Endothelial cell of umbilical vein (primary cell): ENCODE results near the gene LUC7L. TPM values are rescaled to one million over a fixed set of nuclear protein-coding genes. Genes with fewer than 3 reads are reported as not detected.
"Not testable (repeated sequence)": the region's sequence is repeated elsewhere in the genome, so short reads cannot be mapped to it uniquely, and the experiment has no call there.

ENCODE experiments used
- BruUV-seq: library from RNA; stranded (reverse); fragments of 400-500 nt; replicated peaks from 2 replicates; lab custom pipeline; 2021; lab: Mats Ljungman, UMichigan
- CTCF ChIA-PET: fragments of 300-600, 350-600 bp; sonication (Branson Sonifier 250); formaldehyde crosslinking; loops from one replicate; lab custom pipeline; 2021; ENCODE audit warnings: antibody characterized with exemption, inconsistent platforms; lab: Charles Lee
- POLR2A ChIA-PET: fragments of 300-600, 350-600 bp; sonication (Branson Sonifier 250); formaldehyde crosslinking; loops from one replicate; lab custom pipeline; 2021; ENCODE audit warnings: antibody characterized with exemption, inconsistent platforms; lab: Charles Lee
- DNase-seq: peaks from one replicate; pipeline ENCODE4 v3.0.0-alpha.2; 2011; ENCODE audit warnings: low read depth, low spot score
- FAIRE-seq: peaks from 2 replicates; lab custom pipeline; 2011; peaks lifted over from hg19 to GRCh38; lab: Jason Lieb, UNC
- H2AFZ ChIP-seq: 2 replicates; pipeline ENCODE4 v1.6.0; 2012; ENCODE audit warnings: low read depth, low read length, control low read depth, inconsistent platforms
- H3K27ac ChIP-seq: 2 replicates; pipeline ENCODE4 v1.5.1; 2011; ENCODE audit warnings: low read depth, mild to moderate bottlenecking, control low read depth, low read length, moderate library complexity; ENCODE audit not compliant: insufficient read depth
- H3K27me3 ChIP-seq, 2 experiments: 2 replicates each; pipeline versions ENCODE4 v1.6.0 to v1.6.1; 2011; ENCODE audit warnings: low read length in 2 of 2, mixed read lengths in 1 of 2; ENCODE audit not compliant: control insufficient read depth in 2 of 2, insufficient read depth in 2 of 2
- H3K36me3 ChIP-seq, 2 experiments: 2 replicates in 1 of 2; 3 replicates in 1 of 2; pipeline ENCODE4 v1.5.1; 2011; ENCODE audit warnings: low read length in 2 of 2, mild to moderate bottlenecking in 1 of 2, moderate library complexity in 1 of 2; ENCODE audit not compliant: control insufficient read depth in 2 of 2, insufficient read depth in 2 of 2; ENCODE audit errors: extremely low read depth in 1 of 2
- H3K4me1 ChIP-seq: 3 replicates; pipeline ENCODE4 v1.5.1; 2011; ENCODE audit warnings: mild to moderate bottlenecking, low read length; ENCODE audit not compliant: control insufficient read depth, insufficient read depth; ENCODE audit errors: extremely low read depth
- H3K4me2 ChIP-seq: 2 replicates; pipeline ENCODE4 v1.6.1; 2011; ENCODE audit warnings: low read length, control low read depth, mixed read lengths; ENCODE audit not compliant: insufficient read depth
- H3K4me3 ChIP-seq, 3 experiments: fragments of 200-600 bp in 1 of 3; sonication (generic), shearing (Covaris generic) in 1 of 3; replicated peaks in 1 of 3; 2 replicates each; pipeline ENCODE4 v1.5.1; 2011 to 2016; ENCODE audit warnings: control low read depth in 3 of 3, low read length in 3 of 3, mild to moderate bottlenecking in 2 of 3, inconsistent platforms in 1 of 3, low read depth in 1 of 3, moderate library complexity in 1 of 3; ENCODE audit not compliant: insufficient read depth in 1 of 3
- H3K79me2 ChIP-seq: 2 replicates; pipeline ENCODE4 v1.6.0; 2012; ENCODE audit warnings: low read length, inconsistent platforms; ENCODE audit not compliant: control insufficient read depth, insufficient read depth
- H3K9ac ChIP-seq: replicated peaks from 2 replicates; pipeline ENCODE3; 2011; ENCODE audit warnings: low read length, control low read depth; ENCODE audit not compliant: insufficient read depth; ENCODE audit errors: extremely low read depth
- H3K9me1 ChIP-seq: replicated peaks from 3 replicates; pipeline ENCODE4 v1.6.0; 2011; ENCODE audit warnings: mild to moderate bottlenecking, low read length; ENCODE audit not compliant: control insufficient read depth, insufficient read depth; ENCODE audit errors: extremely low read depth
- H3K9me3 ChIP-seq: replicated peaks from 2 replicates; pipeline ENCODE4 v1.5.1; 2012; ENCODE audit warnings: low read length, inconsistent platforms; ENCODE audit not compliant: control insufficient read depth, insufficient read depth
- H4K20me1 ChIP-seq: replicated peaks from 2 replicates; pipeline ENCODE3; 2011; ENCODE audit warnings: mild to moderate bottlenecking, low read length; ENCODE audit not compliant: control insufficient read depth, insufficient read depth; ENCODE audit errors: extremely low read depth
- EZH2 ChIP-seq: IDR thresholded peaks from 2 replicates; pipeline ENCODE4 v1.6.1; 2012; ENCODE audit warnings: borderline replicate concordance, low read depth, mild to moderate bottlenecking, moderate library complexity, low read length, inconsistent platforms; ENCODE audit not compliant: severe bottlenecking
- FOS ChIP-seq: IDR thresholded peaks from 2 replicates; pipeline ENCODE4 v1.6.1; 2011; ENCODE audit warnings: mild to moderate bottlenecking, low read length, moderate library complexity, borderline replicate concordance; ENCODE audit not compliant: insufficient read depth
- GATA2 ChIP-seq: IDR thresholded peaks from 2 replicates; pipeline ENCODE4 v1.7.0; 2011; ENCODE audit warnings: low read depth, mild to moderate bottlenecking, moderate library complexity, mixed read lengths, low read length; ENCODE audit not compliant: insufficient read length, insufficient read depth
- JUN ChIP-seq: IDR thresholded peaks from 2 replicates; pipeline ENCODE4 v1.6.1; 2011; ENCODE audit warnings: borderline replicate concordance, low read depth; ENCODE audit not compliant: insufficient read length, insufficient read depth
- MYC ChIP-seq: IDR thresholded peaks from one replicate; pipeline ENCODE4 v1.6.1; 2011; ENCODE audit warnings: mild to moderate bottlenecking, low read depth, low read length
- POLR2A ChIP-seq: IDR thresholded peaks from 2 replicates; pipeline ENCODE4 v1.6.1; 2012; ENCODE audit warnings: low read depth, mild to moderate bottlenecking, control low read depth, low read length
- POLR2AphosphoS5 ChIP-seq: IDR thresholded peaks from 2 replicates; pipeline ENCODE4 v1.6.1; 2012; ENCODE audit warnings: low read depth, mild to moderate bottlenecking, control low read depth, low read length, moderate library complexity; ENCODE audit not compliant: insufficient read depth
- dilution Hi-C: fragments of 300-500 bp; cut with MboI; formaldehyde crosslinking; loops from one replicate; pipeline ENCODE4 v1.15.0; 2019; ENCODE audit warnings: low sequenced_read_pairs; ENCODE audit not compliant: extremely low pct_ligation_motif_present
- intact Hi-C: fragments of 100-400 bp; cut with micrococcal nuclease; formaldehyde crosslinking; loops from one replicate; pipeline ENCODE4 v1.10.0; 2022
- polyA plus RNA-seq, 4 experiments: library from polyadenylated mRNA; depleted of rRNA in 3 of 4; stranded (reverse) in 3 of 4; unstranded in 1 of 4; fragments of >200 nt; gene quantifications; 2 replicates each; pipeline versions ENCODE4 v1.2.1 to v1.2.3, GENCODE V29; 2011 to 2012; ENCODE audit warnings: missing spikeins in 1 of 4
- total RNA-seq: library from RNA; stranded (reverse); gene quantifications from 2 replicates; pipeline ENCODE4 v1.2.3, GENCODE V29; 2021
- TF ChIP-seq, protein P1 (sequence below), 2 donors: IDR thresholded peaks; 1 replicate in 1 of 2; 2 replicates in 1 of 2; pipeline ENCODE4 v1.5.1; 2011; ENCODE audit warnings: low read length in 2 of 2, mild to moderate bottlenecking in 2 of 2, moderate library complexity in 2 of 2, control low read depth in 1 of 2, inconsistent platforms in 1 of 2, low read depth in 1 of 2; ENCODE audit not compliant: insufficient read depth in 1 of 2; ENCODE audit errors: extremely low read depth in 1 of 2
- TF ChIP-seq, protein P2 (sequence below): IDR thresholded peaks from 2 replicates; pipeline ENCODE4 v1.6.1; 2011; ENCODE audit not compliant: insufficient read depth, insufficient read length

The LUC7L gene
- total and polyA plus RNA-seq, 2 donors (not counting 3 experiments of a cell fraction or from before 2014, with no cell fraction given) = 75.4 to 94.7 TPM

DNA sequence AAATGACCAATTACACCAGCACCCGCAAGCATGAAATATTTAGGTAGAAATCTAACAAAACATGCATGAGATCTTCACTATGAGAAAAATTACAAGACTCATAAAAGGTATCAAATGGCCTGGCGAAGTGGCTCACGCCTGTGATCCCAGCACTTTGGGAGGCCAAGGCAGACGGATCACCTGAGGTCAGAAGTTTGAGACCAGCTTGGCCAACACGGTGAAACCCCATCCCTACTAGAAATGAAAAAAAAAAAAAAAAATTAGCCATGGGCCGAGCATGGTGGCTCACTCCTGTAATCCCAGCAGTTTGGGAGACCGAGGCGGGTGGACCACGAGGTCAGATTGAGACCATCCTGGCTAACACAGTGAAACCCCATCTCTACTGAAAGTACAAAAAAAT, 25.2 kb downstream of the LUC7L start:
- H3K9me3 ChIP-seq, BruUV-seq, H3K9ac ChIP-seq, H4K20me1 ChIP-seq, CTCF ChIA-PET, H3K9me1 ChIP-seq, DNase-seq, H3K4me1 ChIP-seq, H3K27ac ChIP-seq, H2AFZ ChIP-seq, intact Hi-C loops, H3K27me3 ChIP-seq, FAIRE-seq, H3K4me3 ChIP-seq, H3K4me2 ChIP-seq, H3K79me2 ChIP-seq, dilution Hi-C loops, POLR2A ChIA-PET: not testable (repeated sequence)
- peaks cover 13 to 35% of the 10 kb centered on the region in 2 experiments for H3K36me3 ChIP-seq

DNA sequence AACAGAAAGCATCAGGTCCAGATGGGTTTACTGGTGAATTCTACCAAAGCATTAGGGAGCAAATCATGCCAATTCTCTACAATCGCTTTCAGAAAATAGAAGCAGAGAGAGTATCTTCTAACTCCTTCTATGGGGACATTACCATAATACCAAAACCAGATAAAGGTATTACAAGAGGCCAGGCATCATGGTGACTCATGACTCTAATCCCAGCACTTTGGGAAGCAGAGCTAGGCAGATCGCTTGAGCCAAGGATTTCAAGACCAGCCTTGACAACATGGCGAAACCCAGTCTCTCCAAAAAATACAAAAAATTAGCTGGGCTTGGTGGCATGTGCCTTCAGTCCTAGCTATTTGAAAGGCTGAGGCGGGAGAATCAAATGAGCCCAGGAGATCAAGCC, 26.0 kb downstream of the LUC7L start:
- no peaks in the 10 kb centered on the region for H3K27me3 ChIP-seq
- TF ChIP-seq, protein P1, sequence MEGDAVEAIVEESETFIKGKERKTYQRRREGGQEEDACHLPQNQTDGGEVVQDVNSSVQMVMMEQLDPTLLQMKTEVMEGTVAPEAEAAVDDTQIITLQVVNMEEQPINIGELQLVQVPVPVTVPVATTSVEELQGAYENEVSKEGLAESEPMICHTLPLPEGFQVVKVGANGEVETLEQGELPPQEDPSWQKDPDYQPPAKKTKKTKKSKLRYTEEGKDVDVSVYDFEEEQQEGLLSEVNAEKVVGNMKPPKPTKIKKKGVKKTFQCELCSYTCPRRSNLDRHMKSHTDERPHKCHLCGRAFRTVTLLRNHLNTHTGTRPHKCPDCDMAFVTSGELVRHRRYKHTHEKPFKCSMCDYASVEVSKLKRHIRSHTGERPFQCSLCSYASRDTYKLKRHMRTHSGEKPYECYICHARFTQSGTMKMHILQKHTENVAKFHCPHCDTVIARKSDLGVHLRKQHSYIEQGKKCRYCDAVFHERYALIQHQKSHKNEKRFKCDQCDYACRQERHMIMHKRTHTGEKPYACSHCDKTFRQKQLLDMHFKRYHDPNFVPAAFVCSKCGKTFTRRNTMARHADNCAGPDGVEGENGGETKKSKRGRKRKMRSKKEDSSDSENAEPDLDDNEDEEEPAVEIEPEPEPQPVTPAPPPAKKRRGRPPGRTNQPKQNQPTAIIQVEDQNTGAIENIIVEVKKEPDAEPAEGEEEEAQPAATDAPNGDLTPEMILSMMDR (IDR thresholded peaks at IDR 0.05; ENCODE audit: extremely low read depth in 1 of 2, insufficient read depth in 1 of 2, low read depth in 1 of 2, low read length in 2 of 2) = no peak
- TF ChIP-seq POLR2A = no peak
- TF ChIP-seq JUN = no peak
- no peak for TF ChIP-seq POLR2AphosphoS5
- TF ChIP-seq, protein P2, sequence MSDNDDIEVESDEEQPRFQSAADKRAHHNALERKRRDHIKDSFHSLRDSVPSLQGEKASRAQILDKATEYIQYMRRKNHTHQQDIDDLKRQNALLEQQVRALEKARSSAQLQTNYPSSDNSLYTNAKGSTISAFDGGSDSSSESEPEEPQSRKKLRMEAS = no peak
- TF ChIP-seq MYC = no peak
- no peak for TF ChIP-seq FOS
- no peak for TF ChIP-seq EZH2
- no peak for TF ChIP-seq GATA2
- no peak overlapping the region for H3K4me2 ChIP-seq
- no TSS peak for BruUV-seq
- H3K27ac ChIP-seq = no peak overlapping the region
- peaks cover 2% of the 10 kb centered on the region for H3K79me2 ChIP-seq
- dilution Hi-C loops (no loop called here), intact Hi-C loops (no loop called here)
- no peak overlapping the region for H3K9ac ChIP-seq
- H4K20me1 ChIP-seq = no peaks in the 10 kb centered on the region
- ChIA-PET CTCF (no interaction called here), POLR2A (no interaction called here)
- H3K36me3 ChIP-seq = peaks cover 19 to 37% of the 10 kb centered on the region in 2 experiments
- no peak overlapping the region for H2AFZ ChIP-seq
- H3K9me1 ChIP-seq = no peaks in the 10 kb centered on the region
- no peak overlapping the region for H3K4me3 ChIP-seq
- DNase-seq = no peak
- H3K9me3 ChIP-seq = no peaks in the 10 kb centered on the region
- H3K4me1 ChIP-seq = no peaks in the 10 kb centered on the region
- FAIRE-seq = no peak
